ENCODE data around the gene CDCA4.

Gene CDCA4

GRCh38 chr14:104993808-104994591 lies 26.9 kb downstream of the CDCA4 start:
- Histone ChIP-seq H3K27me3 (ENCODE audit: control insufficient read depth, low read length) (no peaks in the 10 kb centered on the region), H3K4me2 (ENCODE audit: low read length) (no peak overlapping the region), H3F3A (ENCODE audit: control insufficient read depth, insufficient read depth) (0 out of 2 replicates have a peak, but pooled peaks cover 5% of the 10 kb centered on the region), H4K20me1 (ENCODE audit: control insufficient read depth, insufficient read depth, low read depth, low read length) (0 out of 2 replicates have a peak, but pooled peaks cover under 1% of the 10 kb centered on the region), H3K4me3 (ENCODE audit: low read length) (no peak overlapping the region), H3K4me1 (ENCODE audit: control insufficient read depth, low read length) (no peaks in the 10 kb centered on the region), H3K79me2 (ENCODE audit: control insufficient read depth, low read length) (no peaks in the 10 kb centered on the region), H3K9me2 (replicated peaks; ENCODE audit: control insufficient read depth, low read length) (no peaks in the 10 kb centered on the region), H3K27ac (ENCODE audit: low read depth, low read length) (no peak overlapping the region), H3K36me3 (ENCODE audit: control insufficient read depth, low read length) (no peaks in the 10 kb centered on the region; the same call in 1 of the 2 replicates), H3K9me3 (ENCODE audit: control insufficient read depth, insufficient read depth, low read length) (no peaks in the 10 kb centered on the region)
- TF ChIP-seq EZH2phosphoT487 (IDR thresholded peaks at IDR 0.05; ENCODE audit: borderline replicate concordance, low read length): no peak
- TF ChIP-seq CTCF (IDR thresholded peaks at IDR 0.05; ENCODE audit: low read depth, low read length, poor library complexity, severe bottlenecking): no peak

GRCh38 chr14:104993306-104993705 lies 27.6 kb downstream of the CDCA4 start:
- H3F3A ChIP-seq (ENCODE audit: control insufficient read depth, insufficient read depth): 0 out of 2 replicates have a peak, but pooled peaks cover 5% of the 10 kb centered on the region
- H4K20me1 ChIP-seq (ENCODE audit: control insufficient read depth, insufficient read depth, low read depth, low read length): no peaks in the 10 kb centered on the region
- no peaks in the 10 kb centered on the region; the same call in 1 of the 2 replicates for H3K36me3 ChIP-seq (ENCODE audit: control insufficient read depth, low read length)
- no peak overlapping the region for H3K4me3 ChIP-seq (ENCODE audit: low read length)
- H3K4me2 ChIP-seq (ENCODE audit: low read length): no peak overlapping the region
- no peaks in the 10 kb centered on the region for H3K4me1 ChIP-seq (ENCODE audit: control insufficient read depth, low read length)
- H3K9me2 ChIP-seq (replicated peaks; ENCODE audit: control insufficient read depth, low read length): no peaks in the 10 kb centered on the region
- H3K27me3 ChIP-seq (ENCODE audit: control insufficient read depth, low read length): no peaks in the 10 kb centered on the region
- no peak overlapping the region for H3K27ac ChIP-seq (ENCODE audit: low read depth, low read length)
- no peak for TF ChIP-seq EZH2phosphoT487 (IDR thresholded peaks at IDR 0.05; ENCODE audit: borderline replicate concordance, low read length)
- no peak for TF ChIP-seq CTCF (IDR thresholded peaks at IDR 0.05; ENCODE audit: low read depth, low read length, poor library complexity, severe bottlenecking)
- H3K79me2 ChIP-seq (ENCODE audit: control insufficient read depth, low read length): no peaks in the 10 kb centered on the region
- no peaks in the 10 kb centered on the region for H3K9me3 ChIP-seq (ENCODE audit: control insufficient read depth, insufficient read depth, low read length)

- Histone ChIP-seq H3K79me2 (ENCODE audit: control insufficient read depth, low read length) (no peaks in the 10 kb centered on the region), H3K27ac (ENCODE audit: low read depth, low read length) (no peak overlapping the region), H4K20me1 (ENCODE audit: control insufficient read depth, insufficient read depth, low read depth, low read length) (no peaks in the 10 kb centered on the region), H3K9me2 (replicated peaks; ENCODE audit: control insufficient read depth, low read length) (no peaks in the 10 kb centered on the region), H3K4me3 (ENCODE audit: low read length) (no peak overlapping the region), H3K36me3 (ENCODE audit: control insufficient read depth, low read length) (no peaks in the 10 kb centered on the region; the same call in 1 of the 2 replicates), H3K4me1 (ENCODE audit: control insufficient read depth, low read length) (no peaks in the 10 kb centered on the region), H3F3A (ENCODE audit: control insufficient read depth, insufficient read depth) (0 out of 2 replicates have a peak, but pooled peaks cover 5% of the 10 kb centered on the region), H3K4me2 (ENCODE audit: low read length) (no peak overlapping the region), H3K9me3 (ENCODE audit: control insufficient read depth, insufficient read depth, low read length) (no peaks in the 10 kb centered on the region), H3K27me3 (ENCODE audit: control insufficient read depth, low read length) (no peaks in the 10 kb centered on the region)
- TF ChIP-seq EZH2phosphoT487 (IDR thresholded peaks at IDR 0.05; ENCODE audit: borderline replicate concordance, low read length): no peak
- no peak for TF ChIP-seq CTCF (IDR thresholded peaks at IDR 0.05; ENCODE audit: low read depth, low read length, poor library complexity, severe bottlenecking)
Measured at GRCh38 chr14:104992501-104992900, 28.4 kb downstream of the CDCA4 start.
